Measurements from ENCODE around the gene RIMBP2. TPM values are rescaled to one million over a fixed set of nuclear protein-coding genes. Genes with fewer than 3 reads are reported as not detected.

The RIMBP2 gene
- polyA plus RNA-seq, 1 donor from 2014 or later, result 14.6 TPM

- H4K20me1 ChIP-seq (ENCODE audit: insufficient read depth), result no peaks in the 10 kb centered on the region
- no peak overlapping the region for H3K9ac ChIP-seq (ENCODE audit: low read length)
- no peaks in the 10 kb centered on the region for H3K79me2 ChIP-seq (replicated peaks; ENCODE audit: insufficient read depth, low read length)
- no peaks in the 10 kb centered on the region for H3K9me3 ChIP-seq (ENCODE audit: low read length)
- no peaks in the 10 kb centered on the region for H3F3A ChIP-seq (ENCODE audit: insufficient read depth, low read length, poor library complexity, severe bottlenecking)
- H3K36me3 ChIP-seq (ENCODE audit: insufficient read depth, low read length), result no peaks in the 10 kb centered on the region
- H2AFZ ChIP-seq (ENCODE audit: low read depth, low read length), result no peak overlapping the region
- TF ChIP-seq EP300 (conservative IDR thresholded peaks at IDR 0.05; ENCODE audit: poor library complexity, severe bottlenecking) (no peak), TAF1 (IDR thresholded peaks at IDR 0.05; ENCODE audit: low read depth) (no peak), MXI1 (conservative IDR thresholded peaks at IDR 0.05; ENCODE audit: poor library complexity, severe bottlenecking) (no peak), EZH2 (IDR thresholded peaks at IDR 0.05; ENCODE audit: borderline replicate concordance, insufficient read depth, low read length, poor library complexity, severe bottlenecking) (no peak), POLR2AphosphoS5 (IDR thresholded peaks at IDR 0.05) (no peak), RAD21 (conservative IDR thresholded peaks at IDR 0.05) (no peak)
- TF ChIP-seq, protein P1, sequence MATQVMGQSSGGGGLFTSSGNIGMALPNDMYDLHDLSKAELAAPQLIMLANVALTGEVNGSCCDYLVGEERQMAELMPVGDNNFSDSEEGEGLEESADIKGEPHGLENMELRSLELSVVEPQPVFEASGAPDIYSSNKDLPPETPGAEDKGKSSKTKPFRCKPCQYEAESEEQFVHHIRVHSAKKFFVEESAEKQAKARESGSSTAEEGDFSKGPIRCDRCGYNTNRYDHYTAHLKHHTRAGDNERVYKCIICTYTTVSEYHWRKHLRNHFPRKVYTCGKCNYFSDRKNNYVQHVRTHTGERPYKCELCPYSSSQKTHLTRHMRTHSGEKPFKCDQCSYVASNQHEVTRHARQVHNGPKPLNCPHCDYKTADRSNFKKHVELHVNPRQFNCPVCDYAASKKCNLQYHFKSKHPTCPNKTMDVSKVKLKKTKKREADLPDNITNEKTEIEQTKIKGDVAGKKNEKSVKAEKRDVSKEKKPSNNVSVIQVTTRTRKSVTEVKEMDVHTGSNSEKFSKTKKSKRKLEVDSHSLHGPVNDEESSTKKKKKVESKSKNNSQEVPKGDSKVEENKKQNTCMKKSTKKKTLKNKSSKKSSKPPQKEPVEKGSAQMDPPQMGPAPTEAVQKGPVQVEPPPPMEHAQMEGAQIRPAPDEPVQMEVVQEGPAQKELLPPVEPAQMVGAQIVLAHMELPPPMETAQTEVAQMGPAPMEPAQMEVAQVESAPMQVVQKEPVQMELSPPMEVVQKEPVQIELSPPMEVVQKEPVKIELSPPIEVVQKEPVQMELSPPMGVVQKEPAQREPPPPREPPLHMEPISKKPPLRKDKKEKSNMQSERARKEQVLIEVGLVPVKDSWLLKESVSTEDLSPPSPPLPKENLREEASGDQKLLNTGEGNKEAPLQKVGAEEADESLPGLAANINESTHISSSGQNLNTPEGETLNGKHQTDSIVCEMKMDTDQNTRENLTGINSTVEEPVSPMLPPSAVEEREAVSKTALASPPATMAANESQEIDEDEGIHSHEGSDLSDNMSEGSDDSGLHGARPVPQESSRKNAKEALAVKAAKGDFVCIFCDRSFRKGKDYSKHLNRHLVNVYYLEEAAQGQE (IDR thresholded peaks at IDR 0.05; ENCODE audit: borderline replicate concordance), result no peak
- H3K9me2 ChIP-seq (ENCODE audit: insufficient read depth, low read length), result no peaks in the 10 kb centered on the region
- H3K4me2 ChIP-seq (ENCODE audit: low read length), result no peak overlapping the region
- no peaks in the 10 kb centered on the region for H3K27me3 ChIP-seq (ENCODE audit: insufficient read depth, low read depth, low read length)
- H3K4me3 ChIP-seq (ENCODE audit: low read length), result no peak overlapping the region
- H3K27ac ChIP-seq (ENCODE audit: low read length), result no peak overlapping the region
Measured at GRCh38 chr12:130683080-130683479, 33.0 kb downstream of the RIMBP2 start.

GRCh38 chr12:130680451-130680990, 35.6 kb downstream of the RIMBP2 start:
- Histone ChIP-seq H3K9me3 (ENCODE audit: low read length) (no peaks in the 10 kb centered on the region), H3K9me2 (ENCODE audit: insufficient read depth, low read length) (no peaks in the 10 kb centered on the region), H3K36me3 (ENCODE audit: insufficient read depth, low read length) (no peaks in the 10 kb centered on the region), H3K4me3 (ENCODE audit: low read length) (no peak overlapping the region), H3K4me2 (ENCODE audit: low read length) (no peak overlapping the region), H3K79me2 (replicated peaks; ENCODE audit: insufficient read depth, low read length) (no peaks in the 10 kb centered on the region), H2AFZ (ENCODE audit: low read depth, low read length) (no peak overlapping the region), H3K27me3 (ENCODE audit: insufficient read depth, low read depth, low read length) (no peaks in the 10 kb centered on the region), H3F3A (ENCODE audit: insufficient read depth, low read length, poor library complexity, severe bottlenecking) (no peaks in the 10 kb centered on the region), H3K9ac (ENCODE audit: low read length) (no peak overlapping the region), H3K27ac (ENCODE audit: low read length) (no peak overlapping the region), H4K20me1 (ENCODE audit: insufficient read depth) (no peaks in the 10 kb centered on the region)
- TF ChIP-seq SMC3 (conservative IDR thresholded peaks at IDR 0.05; ENCODE audit: poor library complexity) (no peak), POLR2AphosphoS5 (IDR thresholded peaks at IDR 0.05) (no peak), TAF1 (IDR thresholded peaks at IDR 0.05; ENCODE audit: low read depth) (no peak), EP300 (conservative IDR thresholded peaks at IDR 0.05; ENCODE audit: poor library complexity, severe bottlenecking) (no peak), MXI1 (conservative IDR thresholded peaks at IDR 0.05; ENCODE audit: poor library complexity, severe bottlenecking) (no peak), EZH2 (IDR thresholded peaks at IDR 0.05; ENCODE audit: borderline replicate concordance, insufficient read depth, low read length, poor library complexity, severe bottlenecking) (no peak), RAD21 (conservative IDR thresholded peaks at IDR 0.05) (no peak)
- TF ChIP-seq, protein P2, sequence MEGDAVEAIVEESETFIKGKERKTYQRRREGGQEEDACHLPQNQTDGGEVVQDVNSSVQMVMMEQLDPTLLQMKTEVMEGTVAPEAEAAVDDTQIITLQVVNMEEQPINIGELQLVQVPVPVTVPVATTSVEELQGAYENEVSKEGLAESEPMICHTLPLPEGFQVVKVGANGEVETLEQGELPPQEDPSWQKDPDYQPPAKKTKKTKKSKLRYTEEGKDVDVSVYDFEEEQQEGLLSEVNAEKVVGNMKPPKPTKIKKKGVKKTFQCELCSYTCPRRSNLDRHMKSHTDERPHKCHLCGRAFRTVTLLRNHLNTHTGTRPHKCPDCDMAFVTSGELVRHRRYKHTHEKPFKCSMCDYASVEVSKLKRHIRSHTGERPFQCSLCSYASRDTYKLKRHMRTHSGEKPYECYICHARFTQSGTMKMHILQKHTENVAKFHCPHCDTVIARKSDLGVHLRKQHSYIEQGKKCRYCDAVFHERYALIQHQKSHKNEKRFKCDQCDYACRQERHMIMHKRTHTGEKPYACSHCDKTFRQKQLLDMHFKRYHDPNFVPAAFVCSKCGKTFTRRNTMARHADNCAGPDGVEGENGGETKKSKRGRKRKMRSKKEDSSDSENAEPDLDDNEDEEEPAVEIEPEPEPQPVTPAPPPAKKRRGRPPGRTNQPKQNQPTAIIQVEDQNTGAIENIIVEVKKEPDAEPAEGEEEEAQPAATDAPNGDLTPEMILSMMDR (IDR thresholded peaks at IDR 0.05; ENCODE audit: poor library complexity, severe bottlenecking), result no peak
- TF ChIP-seq, protein P1 (IDR thresholded peaks at IDR 0.05; ENCODE audit: borderline replicate concordance), result no peak

Data from neural cell (in vitro differentiated cells).